Fibroblast of lung (primary cell): ENCODE data around the gene LMF1.

Experiments used
- CTCF ChIP-seq, 2 donors: IDR thresholded peaks in 1 of 2; conservative IDR thresholded peaks in 1 of 2; 1 replicate in 1 of 2; 2 replicates in 1 of 2; pipeline ENCODE4 v1.5.1; 2011 to 2012; ENCODE audit warnings: low read length in 2 of 2, control low read depth in 1 of 2, inconsistent platforms in 1 of 2, low read depth in 1 of 2, mild to moderate bottlenecking in 1 of 2
- EZH2 ChIP-seq: IDR thresholded peaks from 2 replicates; pipeline ENCODE4 v1.5.1; 2012; ENCODE audit warnings: low read length, control low read depth, mild to moderate bottlenecking; ENCODE audit errors: missing control alignments

- TF ChIP-seq CTCF (conservative IDR thresholded peaks at IDR 0.05 in 1 of 2, IDR thresholded peaks at IDR 0.05 in 1 of 2; ENCODE audit: low read depth in 1 of 2, low read length in 2 of 2) (no peak), EZH2 (no peak)
Measured at GRCh38 chr16:891353-891740, 79.4 kb downstream of the LMF1 start.
